Endothelial cell (in vitro differentiated cells): ENCODE data around the gene LIFR. TPM values are rescaled to one million over a fixed set of nuclear protein-coding genes. Genes with fewer than 3 reads are reported as not detected.

Source experiments
- DNase-seq: peaks from one replicate; pipeline ENCODE4 v3.0.0; 2021; ENCODE audit warnings: low spot score
- H3K27ac Mint-ChIP-seq: one replicate; pipeline ENCODE4 v1.8.0; 2021; ENCODE audit warnings: mixed read lengths, inconsistent platforms; ENCODE audit not compliant: unreplicated experiment
- H3K27me3 Mint-ChIP-seq: one replicate; pipeline ENCODE4 v1.8.0; 2021; ENCODE audit warnings: mild to moderate bottlenecking, moderate library complexity, mixed read lengths, inconsistent platforms; ENCODE audit not compliant: unreplicated experiment
- H3K36me3 Mint-ChIP-seq: one replicate; pipeline ENCODE4 v1.8.0; 2021; ENCODE audit warnings: mild to moderate bottlenecking, low read depth, mixed read lengths, inconsistent platforms; ENCODE audit not compliant: unreplicated experiment
- H3K4me1 Mint-ChIP-seq: one replicate; pipeline ENCODE4 v1.8.0; 2021; ENCODE audit warnings: mild to moderate bottlenecking, mixed read lengths, inconsistent platforms; ENCODE audit not compliant: unreplicated experiment
- H3K4me3 Mint-ChIP-seq: one replicate; pipeline ENCODE4 v1.8.0; 2021; ENCODE audit warnings: mild to moderate bottlenecking, mixed read lengths, inconsistent platforms; ENCODE audit not compliant: unreplicated experiment
- H3K9me3 Mint-ChIP-seq: one replicate; pipeline ENCODE4 v1.8.0; 2021; ENCODE audit warnings: mixed read lengths, inconsistent platforms; ENCODE audit not compliant: unreplicated experiment
- total RNA-seq: library from RNA; stranded (reverse); fragmentation: NEBNext Ultra II Directional; extraction: Animal tissue kit (Norgen Biotek cat#: 25700); gene quantifications from one replicate; pipeline ENCODE4 v1.2.1, GENCODE V29; 2021; ENCODE audit not compliant: unreplicated experiment
- TF ChIP-seq, protein P1 (sequence below): fragments of 200-600 bp; sonication (generic); IDR thresholded peaks from one replicate; pipeline ENCODE4 v1.5.0; 2021; ENCODE audit warnings: antibody characterized with exemption; ENCODE audit not compliant: unreplicated experiment

The LIFR gene
- total RNA-seq, 1 donor from 2014 or later, result 96.0 TPM

DNA sequence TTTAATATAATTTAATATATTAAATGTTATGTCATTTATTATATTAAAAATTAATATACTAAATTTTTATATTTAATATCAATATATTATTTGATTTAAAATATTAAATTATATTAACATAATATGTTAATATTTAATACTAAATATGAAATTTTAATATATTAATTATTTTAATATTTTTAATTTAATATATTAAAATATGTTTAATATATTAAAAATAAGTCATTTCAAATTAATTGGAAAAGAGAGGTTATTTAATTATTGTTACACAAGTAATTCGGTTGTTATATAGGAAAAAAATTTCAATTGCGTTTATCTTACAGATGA, 114.2 kb downstream of the LIFR start:
- no peak overlapping the region for H3K4me3 Mint-ChIP-seq
- H3K9me3 Mint-ChIP-seq, result no peaks in the 10 kb centered on the region
- H3K27me3 Mint-ChIP-seq, result no peaks in the 10 kb centered on the region
- H3K36me3 Mint-ChIP-seq, result no peaks in the 10 kb centered on the region
- TF ChIP-seq, protein P1, sequence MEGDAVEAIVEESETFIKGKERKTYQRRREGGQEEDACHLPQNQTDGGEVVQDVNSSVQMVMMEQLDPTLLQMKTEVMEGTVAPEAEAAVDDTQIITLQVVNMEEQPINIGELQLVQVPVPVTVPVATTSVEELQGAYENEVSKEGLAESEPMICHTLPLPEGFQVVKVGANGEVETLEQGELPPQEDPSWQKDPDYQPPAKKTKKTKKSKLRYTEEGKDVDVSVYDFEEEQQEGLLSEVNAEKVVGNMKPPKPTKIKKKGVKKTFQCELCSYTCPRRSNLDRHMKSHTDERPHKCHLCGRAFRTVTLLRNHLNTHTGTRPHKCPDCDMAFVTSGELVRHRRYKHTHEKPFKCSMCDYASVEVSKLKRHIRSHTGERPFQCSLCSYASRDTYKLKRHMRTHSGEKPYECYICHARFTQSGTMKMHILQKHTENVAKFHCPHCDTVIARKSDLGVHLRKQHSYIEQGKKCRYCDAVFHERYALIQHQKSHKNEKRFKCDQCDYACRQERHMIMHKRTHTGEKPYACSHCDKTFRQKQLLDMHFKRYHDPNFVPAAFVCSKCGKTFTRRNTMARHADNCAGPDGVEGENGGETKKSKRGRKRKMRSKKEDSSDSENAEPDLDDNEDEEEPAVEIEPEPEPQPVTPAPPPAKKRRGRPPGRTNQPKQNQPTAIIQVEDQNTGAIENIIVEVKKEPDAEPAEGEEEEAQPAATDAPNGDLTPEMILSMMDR, result no peak
- DNase-seq, result no peak
- H3K27ac Mint-ChIP-seq, result no peak overlapping the region
- peaks cover 5% of the 10 kb centered on the region for H3K4me1 Mint-ChIP-seq

DNA sequence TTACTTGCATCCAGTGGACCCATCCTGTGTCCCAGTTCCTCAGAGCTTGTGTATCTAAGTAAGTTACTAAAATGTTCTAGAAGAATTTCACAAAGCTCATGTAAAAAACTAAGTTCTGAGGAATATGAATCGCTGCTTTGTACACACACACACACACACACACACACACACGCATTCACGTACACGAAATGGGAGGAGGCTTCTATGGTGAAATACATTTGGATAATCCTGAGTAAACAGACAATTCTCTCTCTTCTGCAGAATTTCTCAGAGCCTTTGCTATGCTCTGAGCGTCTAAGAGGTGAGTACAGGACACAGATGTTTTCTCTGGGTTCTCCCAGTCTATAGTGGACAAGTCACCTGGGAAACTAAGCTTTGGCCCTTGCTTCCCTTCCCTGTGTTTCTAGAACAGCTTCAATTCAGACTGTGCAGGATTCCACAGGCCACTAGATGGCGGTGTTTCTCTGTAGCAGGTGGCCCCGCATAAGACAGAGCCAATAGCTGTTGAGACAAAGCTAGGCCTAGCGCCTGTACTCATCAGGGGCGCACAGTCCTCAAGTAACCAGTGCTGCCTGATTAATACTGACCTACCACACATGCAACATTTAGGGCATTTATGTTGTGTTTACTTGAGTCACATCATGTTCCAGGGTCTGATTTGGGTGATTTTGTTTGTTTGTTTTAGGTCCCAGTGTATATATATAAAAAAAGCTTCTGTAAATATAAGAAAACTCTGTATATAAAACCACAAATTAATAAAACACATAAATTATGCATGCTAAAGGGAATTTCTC, 114.8 kb downstream of the LIFR start:
- Mint-ChIP-seq H3K4me3 (no peak overlapping the region), H3K27me3 (no peaks in the 10 kb centered on the region), H3K27ac (no peak overlapping the region), H3K36me3 (no peaks in the 10 kb centered on the region), H3K4me1 (peaks cover 8% of the 10 kb centered on the region), H3K9me3 (no peaks in the 10 kb centered on the region)
- TF ChIP-seq, protein P1, result peak; percentile 91
- peak; percentile 88 for DNase-seq

DNA sequence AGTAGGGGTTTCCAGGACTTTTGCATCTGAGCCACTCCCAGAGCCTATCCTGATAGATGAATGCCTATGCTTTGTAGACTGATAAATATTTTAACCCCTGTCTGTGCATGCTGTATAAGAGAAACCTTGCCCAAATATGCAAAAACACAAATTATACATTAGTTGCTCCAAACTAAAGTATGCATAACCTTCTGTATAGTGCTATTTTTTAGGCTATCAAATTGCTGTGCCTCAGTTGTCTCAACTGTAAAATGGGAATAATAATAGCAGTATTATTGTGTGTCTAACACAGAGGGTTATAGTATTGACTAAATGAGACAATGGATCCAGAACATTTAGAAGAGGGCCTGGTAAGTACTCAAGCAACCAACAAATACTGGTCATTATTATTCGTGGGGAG, 117.7 kb downstream of the LIFR start:
- DNase-seq, result no peak
- Mint-ChIP-seq H3K9me3 (no peaks in the 10 kb centered on the region), H3K27ac (no peak overlapping the region), H3K27me3 (peaks cover 5% of the 10 kb centered on the region), H3K4me1 (peaks cover 11% of the 10 kb centered on the region), H3K4me3 (no peak overlapping the region), H3K36me3 (peaks cover 7% of the 10 kb centered on the region)
- TF ChIP-seq, protein P1, result no peak

DNA sequence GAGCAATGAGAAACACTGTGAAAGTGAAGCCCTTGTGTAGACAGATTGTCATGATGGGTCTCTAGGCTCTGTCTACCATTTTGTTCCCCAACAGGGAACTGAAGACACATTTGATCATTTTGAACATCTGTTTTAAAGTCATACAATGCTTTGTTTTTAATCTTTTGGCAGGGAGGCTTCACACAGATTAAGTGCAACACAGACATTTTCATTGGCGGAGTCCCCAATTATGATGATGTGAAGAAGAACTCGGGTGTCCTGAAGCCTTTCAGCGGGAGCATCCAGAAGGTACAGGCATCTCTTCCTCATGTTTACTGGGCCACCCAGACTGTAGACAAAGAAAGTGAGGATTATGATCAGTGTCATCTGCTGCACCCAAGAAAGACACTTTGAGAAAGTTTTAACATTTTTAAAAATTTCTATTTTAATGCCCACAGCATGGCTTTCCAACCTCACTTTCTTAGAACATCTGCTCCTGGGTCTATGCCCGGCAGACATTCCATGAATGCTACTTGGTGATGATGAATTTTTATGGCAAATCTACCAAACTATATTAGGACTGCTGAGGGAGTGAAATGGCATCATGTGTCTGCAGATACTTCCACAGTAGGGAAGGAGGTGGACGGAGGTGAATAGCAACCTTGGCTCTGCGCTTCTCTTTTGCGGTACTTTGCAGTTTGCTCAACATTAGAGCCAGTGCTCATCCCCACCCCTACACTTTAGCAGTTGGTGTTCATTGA, 121.3 kb downstream of the LIFR start:
- no peak for DNase-seq
- peaks cover 9% of the 10 kb centered on the region for H3K36me3 Mint-ChIP-seq
- H3K27me3 Mint-ChIP-seq, result peaks cover 5% of the 10 kb centered on the region
- H3K9me3 Mint-ChIP-seq, result no peaks in the 10 kb centered on the region
- peak overlapping the region; percentile 60 for H3K4me3 Mint-ChIP-seq
- H3K4me1 Mint-ChIP-seq, result peaks cover 16% of the 10 kb centered on the region
- TF ChIP-seq, protein P1, result no peak
- H3K27ac Mint-ChIP-seq, result no peak overlapping the region
